ENCODE results near the gene PATJ.

- TF ChIP-seq, protein P1, sequence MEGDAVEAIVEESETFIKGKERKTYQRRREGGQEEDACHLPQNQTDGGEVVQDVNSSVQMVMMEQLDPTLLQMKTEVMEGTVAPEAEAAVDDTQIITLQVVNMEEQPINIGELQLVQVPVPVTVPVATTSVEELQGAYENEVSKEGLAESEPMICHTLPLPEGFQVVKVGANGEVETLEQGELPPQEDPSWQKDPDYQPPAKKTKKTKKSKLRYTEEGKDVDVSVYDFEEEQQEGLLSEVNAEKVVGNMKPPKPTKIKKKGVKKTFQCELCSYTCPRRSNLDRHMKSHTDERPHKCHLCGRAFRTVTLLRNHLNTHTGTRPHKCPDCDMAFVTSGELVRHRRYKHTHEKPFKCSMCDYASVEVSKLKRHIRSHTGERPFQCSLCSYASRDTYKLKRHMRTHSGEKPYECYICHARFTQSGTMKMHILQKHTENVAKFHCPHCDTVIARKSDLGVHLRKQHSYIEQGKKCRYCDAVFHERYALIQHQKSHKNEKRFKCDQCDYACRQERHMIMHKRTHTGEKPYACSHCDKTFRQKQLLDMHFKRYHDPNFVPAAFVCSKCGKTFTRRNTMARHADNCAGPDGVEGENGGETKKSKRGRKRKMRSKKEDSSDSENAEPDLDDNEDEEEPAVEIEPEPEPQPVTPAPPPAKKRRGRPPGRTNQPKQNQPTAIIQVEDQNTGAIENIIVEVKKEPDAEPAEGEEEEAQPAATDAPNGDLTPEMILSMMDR (IDR thresholded peaks at IDR 0.05) = no peak
- TF ChIP-seq POLR2A (IDR thresholded peaks at IDR 0.05) = no peak
Observed at GRCh38 chr1:61748566-61748965, 6.3 kb downstream of the PATJ start.

All from testis (tissue), 2 donors.